Measurements from ENCODE around the gene SOCS1. TPM values are rescaled to one million over a fixed set of nuclear protein-coding genes. Genes with fewer than 3 reads are reported as not detected.
A peak's percentile ranks its signal among the peaks of the same experiment; 100 is the strongest.

The SOCS1 gene
- total and polyA plus RNA-seq, 9 of the 15 experiments (the other 6 are each of a cell fraction or from before 2014, with no cell fraction given) = 0.04 to 7.5 (median 2.3) TPM

DNA sequence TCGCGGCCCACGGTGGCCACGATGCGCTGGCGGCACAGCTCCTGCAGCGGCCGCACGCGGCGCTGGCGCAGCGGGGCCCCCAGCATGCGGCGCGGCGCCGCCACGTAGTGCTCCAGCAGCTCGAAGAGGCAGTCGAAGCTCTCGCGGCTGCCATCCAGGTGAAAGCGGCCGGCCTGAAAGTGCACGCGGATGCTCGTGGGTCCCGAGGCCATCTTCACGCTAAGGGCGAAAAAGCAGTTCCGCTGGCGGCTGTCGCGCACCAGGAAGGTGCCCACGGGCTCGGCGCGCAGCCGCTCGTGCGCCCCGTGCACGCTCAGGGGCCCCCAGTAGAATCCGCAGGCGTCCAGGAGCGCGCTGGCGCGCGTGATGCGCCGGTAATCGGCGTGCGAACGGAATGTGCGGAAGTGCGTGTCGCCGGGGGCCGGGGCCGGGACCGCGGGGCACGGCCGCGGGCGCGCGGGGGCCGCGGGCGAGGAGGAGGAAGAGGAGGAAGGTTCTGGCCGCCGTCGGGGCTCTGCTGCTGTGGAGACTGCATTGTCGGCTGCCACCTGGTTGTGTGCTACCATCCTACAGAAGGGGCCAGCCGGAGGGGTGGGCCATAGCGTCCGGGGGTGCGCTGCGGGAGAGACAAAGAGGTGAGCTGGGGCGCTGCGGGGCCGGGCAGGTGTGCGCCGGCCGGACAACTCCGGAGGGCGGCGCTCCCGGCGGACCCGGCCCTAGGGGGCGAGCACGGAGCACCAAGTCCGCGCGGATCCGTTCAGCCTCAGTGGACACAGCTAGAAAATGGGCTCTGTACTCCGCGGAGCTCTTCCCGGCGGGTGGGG lies 879 bp downstream of the SOCS1 start (continued):
- TF ChIP-seq, protein P1, sequence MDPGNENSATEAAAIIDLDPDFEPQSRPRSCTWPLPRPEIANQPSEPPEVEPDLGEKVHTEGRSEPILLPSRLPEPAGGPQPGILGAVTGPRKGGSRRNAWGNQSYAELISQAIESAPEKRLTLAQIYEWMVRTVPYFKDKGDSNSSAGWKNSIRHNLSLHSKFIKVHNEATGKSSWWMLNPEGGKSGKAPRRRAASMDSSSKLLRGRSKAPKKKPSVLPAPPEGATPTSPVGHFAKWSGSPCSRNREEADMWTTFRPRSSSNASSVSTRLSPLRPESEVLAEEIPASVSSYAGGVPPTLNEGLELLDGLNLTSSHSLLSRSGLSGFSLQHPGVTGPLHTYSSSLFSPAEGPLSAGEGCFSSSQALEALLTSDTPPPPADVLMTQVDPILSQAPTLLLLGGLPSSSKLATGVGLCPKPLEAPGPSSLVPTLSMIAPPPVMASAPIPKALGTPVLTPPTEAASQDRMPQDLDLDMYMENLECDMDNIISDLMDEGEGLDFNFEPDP (CRISPR knock-in tag; IDR thresholded peaks at IDR 0.05) = no peak
- TF ChIP-seq, protein P2, sequence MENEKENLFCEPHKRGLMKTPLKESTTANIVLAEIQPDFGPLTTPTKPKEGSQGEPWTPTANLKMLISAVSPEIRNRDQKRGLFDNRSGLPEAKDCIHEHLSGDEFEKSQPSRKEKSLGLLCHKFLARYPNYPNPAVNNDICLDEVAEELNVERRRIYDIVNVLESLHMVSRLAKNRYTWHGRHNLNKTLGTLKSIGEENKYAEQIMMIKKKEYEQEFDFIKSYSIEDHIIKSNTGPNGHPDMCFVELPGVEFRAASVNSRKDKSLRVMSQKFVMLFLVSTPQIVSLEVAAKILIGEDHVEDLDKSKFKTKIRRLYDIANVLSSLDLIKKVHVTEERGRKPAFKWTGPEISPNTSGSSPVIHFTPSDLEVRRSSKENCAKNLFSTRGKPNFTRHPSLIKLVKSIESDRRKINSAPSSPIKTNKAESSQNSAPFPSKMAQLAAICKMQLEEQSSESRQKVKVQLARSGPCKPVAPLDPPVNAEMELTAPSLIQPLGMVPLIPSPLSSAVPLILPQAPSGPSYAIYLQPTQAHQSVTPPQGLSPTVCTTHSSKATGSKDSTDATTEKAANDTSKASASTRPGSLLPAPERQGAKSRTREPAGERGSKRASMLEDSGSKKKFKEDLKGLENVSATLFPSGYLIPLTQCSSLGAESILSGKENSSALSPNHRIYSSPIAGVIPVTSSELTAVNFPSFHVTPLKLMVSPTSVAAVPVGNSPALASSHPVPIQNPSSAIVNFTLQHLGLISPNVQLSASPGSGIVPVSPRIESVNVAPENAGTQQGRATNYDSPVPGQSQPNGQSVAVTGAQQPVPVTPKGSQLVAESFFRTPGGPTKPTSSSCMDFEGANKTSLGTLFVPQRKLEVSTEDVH (IDR thresholded peaks at IDR 0.05; ENCODE audit: low read depth, partially characterized antibody) = no peak
- no peak for TF ChIP-seq HDAC2 (IDR thresholded peaks at IDR 0.05)
- 0 out of 2 replicates have a peak, but pooled peaks have one; percentile 26 for TF ChIP-seq GATAD2A (IDR thresholded peaks at IDR 0.05)
- no peak for TF ChIP-seq NCOA4 (IDR thresholded peaks at IDR 0.05; ENCODE audit: partially characterized antibody)
- TF ChIP-seq ZNF23 (CRISPR knock-in tag; IDR thresholded peaks at IDR 0.05) = no peak
- TF ChIP-seq ZNF696 (CRISPR knock-in tag; conservative IDR thresholded peaks at IDR 0.05) = no peak
- TF ChIP-seq DACH1 (IDR thresholded peaks at IDR 0.05; ENCODE audit: partially characterized antibody) = no peak
- TF ChIP-seq MTF1 (CRISPR knock-in tag; IDR thresholded peaks at IDR 0.05; ENCODE audit: borderline replicate concordance) = no peak
- TF ChIP-seq, protein P3, sequence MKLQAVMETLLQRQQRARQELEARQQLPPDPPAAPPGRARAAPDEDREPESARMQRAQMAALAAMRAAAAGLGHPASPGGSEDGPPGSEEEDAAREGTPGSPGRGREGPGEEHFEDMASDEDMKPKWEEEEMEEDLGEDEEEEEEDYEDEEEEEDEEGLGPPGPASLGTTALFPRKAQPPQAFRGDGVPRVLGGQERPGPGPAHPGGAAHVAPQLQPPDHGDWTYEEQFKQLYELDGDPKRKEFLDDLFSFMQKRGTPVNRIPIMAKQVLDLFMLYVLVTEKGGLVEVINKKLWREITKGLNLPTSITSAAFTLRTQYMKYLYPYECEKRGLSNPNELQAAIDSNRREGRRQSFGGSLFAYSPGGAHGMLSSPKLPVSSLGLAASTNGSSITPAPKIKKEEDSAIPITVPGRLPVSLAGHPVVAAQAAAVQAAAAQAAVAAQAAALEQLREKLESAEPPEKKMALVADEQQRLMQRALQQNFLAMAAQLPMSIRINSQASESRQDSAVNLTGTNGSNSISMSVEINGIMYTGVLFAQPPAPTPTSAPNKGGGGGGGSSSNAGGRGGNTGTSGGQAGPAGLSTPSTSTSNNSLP (IDR thresholded peaks at IDR 0.05; ENCODE audit: borderline replicate concordance, low read depth, low read length) = no peak
- peak; percentile 89 for TF ChIP-seq CXXC5 (CRISPR knock-in tag; IDR thresholded peaks at IDR 0.05)
- no peak for TF ChIP-seq BRF1 (IDR thresholded peaks at IDR 0.05; ENCODE audit: borderline replicate concordance, extremely low read depth, insufficient read length)
- no peak for TF ChIP-seq ZNF561 (CRISPR knock-in tag; conservative IDR thresholded peaks at IDR 0.05)
- no peak for TF ChIP-seq ELF2 (CRISPR knock-in tag; IDR thresholded peaks at IDR 0.05)
- TF ChIP-seq CC2D1A (IDR thresholded peaks at IDR 0.05) = no peak
- no peak for TF ChIP-seq HSF4 (CRISPR knock-in tag; IDR thresholded peaks at IDR 0.05; ENCODE audit: borderline replicate concordance)
- TF ChIP-seq ARID2 (IDR thresholded peaks at IDR 0.05) = no peak
- TF ChIP-seq MECOM (CRISPR knock-in tag; IDR thresholded peaks at IDR 0.05) = no peak
- TF ChIP-seq JUN (IDR thresholded peaks at IDR 0.05; ENCODE audit: borderline replicate concordance, low read depth, low read length) = peak; percentile 28; the same call in 1 of the 2 replicates
- peak; percentile 99 for TF ChIP-seq JUN (CRISPR knock-in tag; IDR thresholded peaks at IDR 0.05; ENCODE audit: borderline replicate concordance)
- TF ChIP-seq, protein P4, sequence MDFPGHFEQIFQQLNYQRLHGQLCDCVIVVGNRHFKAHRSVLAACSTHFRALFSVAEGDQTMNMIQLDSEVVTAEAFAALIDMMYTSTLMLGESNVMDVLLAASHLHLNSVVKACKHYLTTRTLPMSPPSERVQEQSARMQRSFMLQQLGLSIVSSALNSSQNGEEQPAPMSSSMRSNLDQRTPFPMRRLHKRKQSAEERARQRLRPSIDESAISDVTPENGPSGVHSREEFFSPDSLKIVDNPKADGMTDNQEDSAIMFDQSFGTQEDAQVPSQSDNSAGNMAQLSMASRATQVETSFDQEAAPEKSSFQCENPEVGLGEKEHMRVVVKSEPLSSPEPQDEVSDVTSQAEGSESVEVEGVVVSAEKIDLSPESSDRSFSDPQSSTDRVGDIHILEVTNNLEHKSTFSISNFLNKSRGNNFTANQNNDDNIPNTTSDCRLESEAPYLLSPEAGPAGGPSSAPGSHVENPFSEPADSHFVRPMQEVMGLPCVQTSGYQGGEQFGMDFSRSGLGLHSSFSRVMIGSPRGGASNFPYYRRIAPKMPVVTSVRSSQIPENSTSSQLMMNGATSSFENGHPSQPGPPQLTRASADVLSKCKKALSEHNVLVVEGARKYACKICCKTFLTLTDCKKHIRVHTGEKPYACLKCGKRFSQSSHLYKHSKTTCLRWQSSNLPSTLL (IDR thresholded peaks at IDR 0.05) = no peak

Data from K562 (cell line).